HG02642 (cell line): ENCODE measurements around the gene SYT8.

Experiments used
- ATAC-seq: cut with Tn5 transposase; IDR thresholded peaks from one replicate; pipeline ENCODE4 v1.9.1; 2021; ENCODE audit warnings: mild to moderate bottlenecking; ENCODE audit not compliant: unreplicated experiment, poor library complexity

SYT8 gene

GRCh38 chr11:1817000-1817399 is 17.8 kb upstream of the SYT8 start:
- no peak for ATAC-seq

- ATAC-seq = no peak
Measured at GRCh38 chr11:1817511-1817910, 17.3 kb upstream of the SYT8 start.

GRCh38 chr11:1819074-1819473 is 15.7 kb upstream of the SYT8 start:
- ATAC-seq = no peak

- no peak for ATAC-seq
Measured at GRCh38 chr11:1820463-1821325, 14.1 kb upstream of the SYT8 start.

GRCh38 chr11:1821562-1821961 is 13.2 kb upstream of the SYT8 start:
- ATAC-seq = no peak

- ATAC-seq = no peak
Measured at GRCh38 chr11:1822648-1823375, 12.0 kb upstream of the SYT8 start.

GRCh38 chr11:1823376-1824220 is 11.2 kb upstream of the SYT8 start:
- no peak for ATAC-seq

GRCh38 chr11:1824221-1825038 is 10.4 kb upstream of the SYT8 start:
- no peak for ATAC-seq

GRCh38 chr11:1825039-1825740 is 9.6 kb upstream of the SYT8 start:
- no peak for ATAC-seq

GRCh38 chr11:1825785-1826451 is 8.9 kb upstream of the SYT8 start:
- ATAC-seq = no peak

- no peak for ATAC-seq
Measured at GRCh38 chr11:1826552-1827094, 8.2 kb upstream of the SYT8 start.

- no peak for ATAC-seq
Measured at GRCh38 chr11:1827095-1827813, 7.5 kb upstream of the SYT8 start.

- no peak for ATAC-seq
Measured at GRCh38 chr11:1827931-1828330, 6.9 kb upstream of the SYT8 start.

GRCh38 chr11:1828542-1828941 is 6.2 kb upstream of the SYT8 start:
- no peak for ATAC-seq

GRCh38 chr11:1829039-1829820 is 5.6 kb upstream of the SYT8 start:
- no peak for ATAC-seq

- ATAC-seq = no peak
Measured at GRCh38 chr11:1830004-1830321, 4.8 kb upstream of the SYT8 start.
